Natural killer cell treated with Interleukin-12 subunit alpha and Interleukin-12 subunit beta and Interleukin-15 and Interleukin-18, amount 100 ng/mL, for 72 hours (primary cell): ENCODE measurements around the gene SPESP1. TPM values are rescaled to one million over a fixed set of nuclear protein-coding genes. Genes with fewer than 3 reads are reported as not detected.

ENCODE experiments used
- ATAC-seq, 2 donors: fragments of 150-1000 bp; cut with Tn5 transposase in 1 of 2; sonication (Bioruptor Pico), chemical (Tn5 transposase) in 1 of 2; 2 replicates each; pipeline ENCODE4 v1.10.0; 2021
- DNase-seq: peaks from one replicate; pipeline ENCODE4 v3.0.0; 2022; ENCODE audit warnings: low spot score
- H3K27ac Mint-ChIP-seq, 2 donors: 1 replicate in 1 of 2; 2 replicates in 1 of 2; pipeline ENCODE4 v1.8.0; 2022; ENCODE audit warnings: mixed read lengths in 2 of 2, mild to moderate bottlenecking in 1 of 2, moderate library complexity in 1 of 2
- H3K27me3 Mint-ChIP-seq, 2 donors: 1 replicate in 1 of 2; 2 replicates in 1 of 2; pipeline ENCODE4 v1.8.0; 2022; ENCODE audit warnings: mixed read lengths in 2 of 2
- H3K36me3 Mint-ChIP-seq: one replicate; pipeline ENCODE4 v1.8.0; 2022; ENCODE audit warnings: mixed read lengths
- H3K4me1 Mint-ChIP-seq, 2 donors: 1 replicate in 1 of 2; 2 replicates in 1 of 2; pipeline ENCODE4 v1.8.0; 2022; ENCODE audit warnings: low read depth in 2 of 2, mixed read lengths in 2 of 2, mild to moderate bottlenecking in 1 of 2
- H3K4me3 Mint-ChIP-seq: one replicate; pipeline ENCODE4 v1.8.0; 2022; ENCODE audit warnings: mixed read lengths
- H3K9me3 Mint-ChIP-seq: 2 replicates; pipeline ENCODE4 v1.8.0; 2022; ENCODE audit warnings: mixed read lengths
- total RNA-seq, 2 donors: library from RNA; stranded (reverse); gene quantifications; one replicate each; pipeline ENCODE4 v1.2.3, GENCODE V29; 2022

SPESP1 gene
- total RNA-seq, 2 donors from 2014 or later = 0.50 TPM; not detected in 1

DNA sequence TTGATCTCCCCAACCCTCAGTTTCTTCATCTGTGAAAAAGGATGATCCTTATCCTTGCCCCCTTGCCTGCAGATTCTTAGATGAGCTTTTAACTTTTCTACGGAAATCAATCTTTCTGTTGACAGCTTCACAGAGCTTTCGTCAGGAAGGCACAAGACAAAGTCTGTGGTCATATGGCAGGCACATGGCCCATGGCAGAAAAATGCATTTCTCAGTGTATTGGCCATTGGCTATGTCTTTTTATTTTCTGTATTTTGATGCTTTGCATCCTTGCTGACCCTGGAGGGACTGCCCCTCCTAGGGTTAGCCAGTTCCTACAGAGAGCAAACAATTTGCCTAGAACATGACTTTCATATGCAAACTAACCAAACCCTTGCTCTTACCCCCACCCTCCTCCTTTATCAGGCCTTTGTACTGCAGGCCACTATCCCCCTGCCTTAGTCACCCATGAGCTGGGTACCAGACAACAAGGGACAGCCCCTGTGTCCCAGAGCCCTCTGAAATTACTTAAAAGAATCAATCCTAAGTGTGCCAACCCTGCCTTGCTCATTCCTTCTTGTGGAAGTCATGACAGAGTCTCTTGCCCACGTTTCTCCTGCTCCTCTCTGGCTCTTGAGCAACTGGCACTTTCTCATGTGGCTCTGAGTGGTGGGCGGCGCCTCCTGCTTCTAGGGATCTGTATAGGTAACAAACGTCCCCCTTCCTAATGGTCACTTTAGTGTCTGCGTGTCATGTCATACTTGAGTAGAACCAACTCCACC lies 60.1 kb downstream of the SPESP1 start:
- no peaks in the 10 kb centered on the region for H3K4me1 Mint-ChIP-seq
- H3K27me3 Mint-ChIP-seq = peaks cover 13 to 19% of the 10 kb centered on the region in 2 donors
- ATAC-seq (peak in 1 of 2 donors; percentile 7), DNase-seq (no peak)
- H3K4me3 Mint-ChIP-seq = no peak overlapping the region
- H3K36me3 Mint-ChIP-seq = no peaks in the 10 kb centered on the region
- no peak overlapping the region for H3K27ac Mint-ChIP-seq
- no peaks in the 10 kb centered on the region for H3K9me3 Mint-ChIP-seq

DNA sequence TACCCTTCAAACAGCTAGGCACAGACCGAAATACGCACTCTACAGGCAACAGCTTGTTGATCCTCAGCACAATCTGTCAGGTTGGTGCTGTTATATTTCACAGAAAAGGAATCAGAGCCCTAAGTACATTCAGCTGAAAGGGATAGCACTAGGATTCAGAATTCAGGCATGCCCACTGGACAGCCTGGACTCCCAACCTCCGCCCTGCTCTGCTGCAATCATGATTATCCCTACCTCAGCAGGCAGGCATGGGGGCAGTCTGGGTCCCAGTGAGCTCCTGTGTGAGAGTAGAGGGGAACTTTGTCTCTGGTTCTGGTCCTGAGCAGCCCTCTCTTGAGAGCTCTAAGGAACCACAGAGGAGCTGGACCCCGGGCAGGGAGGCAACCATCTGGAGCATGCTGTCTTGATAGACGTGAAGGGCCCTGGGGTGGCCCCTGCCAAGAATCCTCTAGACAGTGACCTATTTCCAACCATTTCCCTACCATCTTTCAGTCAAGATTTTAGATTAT lies 60.7 kb downstream of the SPESP1 start:
- no peaks in the 10 kb centered on the region for H3K4me1 Mint-ChIP-seq
- H3K27ac Mint-ChIP-seq = no peak overlapping the region
- DNase-seq = no peak
- ATAC-seq = peak in 1 of 2 donors; percentile 53
- H3K9me3 Mint-ChIP-seq = no peaks in the 10 kb centered on the region
- no peak overlapping the region for H3K4me3 Mint-ChIP-seq
- peaks cover 13 to 19% of the 10 kb centered on the region in 2 donors for H3K27me3 Mint-ChIP-seq
- no peaks in the 10 kb centered on the region for H3K36me3 Mint-ChIP-seq

DNA sequence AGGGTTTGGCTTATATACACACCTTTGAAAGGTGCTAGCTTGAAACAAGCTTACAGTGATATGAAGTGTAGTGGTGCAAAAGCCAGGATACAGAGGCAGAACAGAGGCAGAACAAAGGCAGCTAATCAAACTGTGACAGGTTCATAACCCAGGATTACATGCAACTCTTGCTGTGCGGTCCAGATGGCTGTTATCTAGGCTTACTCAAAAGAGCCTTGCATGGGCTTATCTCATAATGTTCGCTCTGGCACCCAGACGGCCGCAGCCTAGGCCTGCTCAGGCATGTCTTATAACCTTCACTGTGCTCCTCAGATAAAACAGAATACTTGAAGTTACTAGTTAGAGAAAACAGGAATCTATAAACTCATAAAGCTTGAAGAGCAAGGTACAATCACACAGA lies 61.4 kb downstream of the SPESP1 start:
- no peaks in the 10 kb centered on the region for H3K36me3 Mint-ChIP-seq
- H3K9me3 Mint-ChIP-seq = no peaks in the 10 kb centered on the region
- no peak for ATAC-seq
- peaks cover 13 to 19% of the 10 kb centered on the region in 2 donors for H3K27me3 Mint-ChIP-seq
- H3K27ac Mint-ChIP-seq = no peak overlapping the region
- H3K4me1 Mint-ChIP-seq = no peaks in the 10 kb centered on the region
- DNase-seq = no peak
- H3K4me3 Mint-ChIP-seq = no peak overlapping the region

DNA sequence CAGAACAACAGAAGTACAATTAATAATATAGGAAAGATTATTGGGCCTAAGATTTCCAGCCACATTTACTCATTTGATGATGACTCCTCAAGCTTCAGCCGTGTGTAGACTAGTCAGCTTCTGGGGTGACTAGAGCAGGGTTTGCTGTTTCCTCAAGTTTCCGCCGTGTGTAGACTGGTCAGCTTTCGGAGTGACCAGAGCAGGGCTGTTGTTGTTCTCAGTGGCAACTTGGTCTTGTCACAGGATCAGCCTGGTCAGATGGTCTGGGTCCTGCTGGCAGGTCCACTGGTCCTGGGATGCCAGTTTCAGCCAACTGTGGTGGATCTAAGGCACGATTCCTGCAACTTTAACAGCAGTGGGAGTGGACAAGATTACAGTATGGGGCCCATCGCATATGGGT lies 62.4 kb downstream of the SPESP1 start:
- peaks cover 13 to 18% of the 10 kb centered on the region in 2 donors for H3K27me3 Mint-ChIP-seq
- no peaks in the 10 kb centered on the region for H3K4me1 Mint-ChIP-seq
- H3K27ac Mint-ChIP-seq = no peak overlapping the region
- H3K4me3 Mint-ChIP-seq = no peak overlapping the region
- ATAC-seq (no peak), DNase-seq (no peak)
- no peaks in the 10 kb centered on the region for H3K9me3 Mint-ChIP-seq
- no peaks in the 10 kb centered on the region for H3K36me3 Mint-ChIP-seq

DNA sequence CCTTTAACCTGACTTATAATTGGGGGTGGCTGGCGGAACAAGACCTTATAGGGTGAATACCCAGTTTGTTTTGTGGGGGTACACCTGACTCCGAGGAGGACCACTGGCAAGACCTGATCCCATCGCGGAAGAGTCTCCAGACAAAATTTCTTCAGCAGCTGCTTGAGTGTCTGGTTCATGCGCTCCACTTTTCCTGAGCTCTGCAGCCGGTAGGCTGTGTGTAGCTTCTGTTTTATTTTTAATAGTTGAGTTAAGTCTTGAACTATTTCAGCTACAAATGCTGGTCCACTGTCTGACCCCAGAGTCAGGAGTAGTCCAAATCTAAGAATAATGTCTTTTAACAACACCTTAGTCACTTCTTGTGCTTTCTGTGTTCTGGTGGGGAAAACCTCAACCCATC lies 63.0 kb downstream of the SPESP1 start:
- peaks cover 12 to 15% of the 10 kb centered on the region in 2 donors for H3K27me3 Mint-ChIP-seq
- DNase-seq (no peak), ATAC-seq (no peak)
- no peaks in the 10 kb centered on the region for H3K36me3 Mint-ChIP-seq
- no peaks in the 10 kb centered on the region for H3K9me3 Mint-ChIP-seq
- no peaks in the 10 kb centered on the region for H3K4me1 Mint-ChIP-seq
- H3K4me3 Mint-ChIP-seq = no peak overlapping the region
- no peak overlapping the region for H3K27ac Mint-ChIP-seq

DNA sequence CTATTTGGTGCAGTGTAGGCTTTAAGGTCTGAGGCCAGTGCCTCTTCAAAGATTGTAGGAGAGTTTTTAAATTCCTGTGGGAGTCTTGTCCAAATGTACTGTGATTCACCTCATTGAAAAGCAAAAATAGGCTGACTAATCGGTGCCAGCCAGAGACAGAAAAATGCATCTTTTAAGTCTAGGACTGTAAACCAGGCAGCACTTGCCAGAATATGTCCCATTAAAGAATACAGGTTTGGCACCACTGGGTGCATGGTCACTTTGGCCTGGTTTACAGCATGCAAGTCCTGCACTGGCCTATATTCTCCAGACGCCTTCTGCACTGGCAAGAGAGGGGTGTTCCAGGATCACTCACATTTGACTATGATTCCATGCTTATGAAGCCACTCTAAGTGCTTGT lies 63.8 kb downstream of the SPESP1 start:
- no peak for DNase-seq
- H3K36me3 Mint-ChIP-seq = no peaks in the 10 kb centered on the region
- no peak for ATAC-seq

DNA sequence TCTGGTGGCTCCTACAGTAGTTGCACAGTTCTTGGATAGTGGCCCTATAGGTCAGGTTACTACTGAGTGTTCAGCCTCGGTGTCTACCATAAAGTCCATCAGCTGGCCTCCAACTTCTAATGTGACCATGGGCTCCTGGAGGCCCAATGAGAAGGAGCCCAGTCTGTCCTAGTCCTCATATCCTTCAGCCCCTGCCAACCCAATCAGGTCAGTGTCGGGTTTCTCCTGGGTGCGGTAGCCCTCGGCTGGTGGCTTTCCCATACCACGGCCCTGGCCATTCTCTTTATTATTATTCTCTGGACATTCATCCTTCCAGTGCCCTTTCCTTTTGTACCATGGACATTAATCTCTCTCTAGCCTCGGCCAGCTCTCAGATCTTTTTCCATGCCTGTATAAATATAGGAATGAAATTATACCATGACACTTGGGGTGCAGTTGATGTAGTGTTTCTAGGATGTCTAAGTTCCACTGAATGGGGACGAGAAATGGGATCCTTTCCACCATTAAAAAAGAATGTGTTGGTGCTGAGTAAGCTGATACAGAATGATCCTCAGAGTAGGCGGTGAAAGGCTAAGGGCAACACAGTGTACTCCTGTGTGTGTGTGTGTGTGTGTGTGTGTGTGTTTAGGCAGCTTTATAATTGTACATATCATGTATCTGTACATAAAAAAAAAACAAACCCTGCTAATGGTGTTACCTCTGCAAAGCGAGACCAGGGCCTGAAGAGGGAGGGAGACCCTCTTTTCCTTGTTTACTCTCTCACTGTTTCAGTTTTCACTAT lies 64.8 kb downstream of the SPESP1 start:
- H3K36me3 Mint-ChIP-seq = no peaks in the 10 kb centered on the region
- H3K27ac Mint-ChIP-seq = no peak overlapping the region
- H3K4me1 Mint-ChIP-seq = no peaks in the 10 kb centered on the region
- DNase-seq (no peak), ATAC-seq (no peak)
- peaks cover 11 to 13% of the 10 kb centered on the region in 2 donors for H3K27me3 Mint-ChIP-seq
- H3K9me3 Mint-ChIP-seq = no peaks in the 10 kb centered on the region
- H3K4me3 Mint-ChIP-seq = no peak overlapping the region

More for the DNA sequence above, 63.8 kb downstream of the SPESP1 start:
- Mint-ChIP-seq H3K4me3 (no peak overlapping the region), H3K27ac (no peak overlapping the region), H3K4me1 (no peaks in the 10 kb centered on the region), H3K9me3 (no peaks in the 10 kb centered on the region), H3K27me3 (peaks cover 11 to 14% of the 10 kb centered on the region in 2 donors)

Other genes with a start within 250 kb of the SPESP1 start
- 100 to 1,000 TPM; 208 to 278 TPM for gene ANP32A, start 109.6 kb upstream of the SPESP1 start, total RNA-seq
- gene NOX5, start 84.2 kb downstream of the SPESP1 start, total RNA-seq = not detected
- gene GLCE, start 230.1 kb downstream of the SPESP1 start, total RNA-seq = 1 to 10 TPM; 3.6 to 4.6 TPM